CD4-positive, alpha-beta T cell (primary cell): Measurements from ENCODE around the gene PDZK1IP1. TPM values are rescaled to one million over a fixed set of nuclear protein-coding genes. Genes with fewer than 3 reads are reported as not detected.

Experiments used
- ATAC-seq: fragments of 200-7000 bp; cut with Tn5 transposase; one replicate; pipeline ENCODE4 v1.10.0; 2022; ENCODE audit warnings: mild to moderate bottlenecking; ENCODE audit not compliant: poor library complexity
- CTCF ChIA-PET: fragments of 350-600 bp; sonication (Branson Sonifier 250); formaldehyde crosslinking; loops from one replicate; lab custom pipeline; 2021; ENCODE audit warnings: antibody characterized with exemption, inconsistent platforms; lab: Charles Lee
- POLR2A ChIA-PET: fragments of 350-600 bp; sonication (Branson Sonifier 250); formaldehyde crosslinking; loops from one replicate; lab custom pipeline; 2021; ENCODE audit warnings: antibody characterized with exemption, inconsistent platforms; lab: Charles Lee
- DNase-seq, 14 experiments: peaks; one replicate each; pipeline ENCODE4 v3.0.0-alpha.2; 2013 to 2020; ENCODE audit warnings: mixed read lengths in 2 of 14
- H3K27ac ChIP-seq, 2 donors: one replicate each; pipeline versions ENCODE4 v1.5.1 to v1.7.0; 2013; ENCODE audit warnings: low read length in 2 of 2, low read depth in 1 of 2, mild to moderate bottlenecking in 1 of 2
- H3K27me3 ChIP-seq, 2 experiments: 1 replicate in 1 of 2; 2 replicates in 1 of 2; pipeline versions ENCODE4 v1.6.1 to v1.7.0; 2013; ENCODE audit warnings: low read length in 2 of 2, control low read depth in 1 of 2, mild to moderate bottlenecking in 1 of 2, moderate library complexity in 1 of 2; ENCODE audit not compliant: insufficient read depth in 2 of 2, control insufficient read depth in 1 of 2
- H3K36me3 ChIP-seq: one replicate; pipeline ENCODE4 v1.6.1; 2013; ENCODE audit warnings: low read length, control low read depth; ENCODE audit not compliant: insufficient read depth
- H3K4me1 ChIP-seq: one replicate; pipeline ENCODE4 v1.6.1; 2013; ENCODE audit warnings: low read length, control low read depth; ENCODE audit not compliant: insufficient read depth
- H3K4me3 ChIP-seq: one replicate; pipeline ENCODE4 v1.5.1; 2013; ENCODE audit warnings: mild to moderate bottlenecking, low read length, moderate library complexity
- H3K9me3 ChIP-seq, 2 experiments: 1 replicate in 1 of 2; 2 replicates in 1 of 2; pipeline versions ENCODE4 v1.6.1 to v1.7.0; 2013; ENCODE audit warnings: low read length in 2 of 2, mild to moderate bottlenecking in 2 of 2, control low read depth in 1 of 2, moderate library complexity in 1 of 2; ENCODE audit not compliant: control insufficient read depth in 1 of 2, insufficient read depth in 1 of 2
- H3K27ac Mint-ChIP-seq: one replicate; pipeline ENCODE4 v1.8.0; 2020; ENCODE audit warnings: mixed read lengths
- H3K27me3 Mint-ChIP-seq: one replicate; pipeline ENCODE4 v1.8.0; 2021; ENCODE audit warnings: mixed read lengths
- H3K36me3 Mint-ChIP-seq: one replicate; pipeline ENCODE4 v1.8.0; 2021; ENCODE audit warnings: low read depth, mixed read lengths
- H3K4me1 Mint-ChIP-seq: one replicate; pipeline ENCODE4 v1.8.0; 2021; ENCODE audit warnings: low read depth, mixed read lengths
- H3K4me3 Mint-ChIP-seq: one replicate; pipeline ENCODE4 v1.8.0; 2020; ENCODE audit warnings: mild to moderate bottlenecking, mixed read lengths
- H3K9me3 Mint-ChIP-seq: one replicate; pipeline ENCODE4 v1.8.0; 2020; ENCODE audit warnings: mixed read lengths
- CTCF ChIP-seq: fragments of 200-600 bp; IDR thresholded peaks from one replicate; pipeline ENCODE4 v1.8.0; 2022; ENCODE audit warnings: antibody characterized with exemption, mild to moderate bottlenecking
- intact Hi-C, 2 experiments: fragments of 100-400 bp; cut with DNase I in 1 of 2; cut with micrococcal nuclease in 1 of 2; formaldehyde crosslinking; loops; one replicate each; pipeline versions ENCODE4 v1.15.1 to v1.9.0; 2023 to 2025; cut with DNase I, micrococcal nuclease
- total RNA-seq, 174 experiments: library from RNA in 2 of 174; stranded (reverse) in 2 of 174; gene quantifications; one replicate each; pipeline ENCODE4 v1.2.3 and lab custom pipeline; 2021 to 2026

Gene PDZK1IP1
- total RNA-seq, 2 experiments from 2014 or later, result not detected

- no peaks in the 10 kb centered on the region for H3K36me3 ChIP-seq
Measured at GRCh38 chr1:47216278-47217059, 26.6 kb upstream of the PDZK1IP1 start.

GRCh38 chr1:47215713-47216112, 25.9 kb upstream of the PDZK1IP1 start:
- no peaks in the 10 kb centered on the region for H3K4me1 Mint-ChIP-seq
- ATAC-seq, result no peak
- peaks cover 8% of the 10 kb centered on the region for H3K27me3 Mint-ChIP-seq
- H3K27ac ChIP-seq, result no peak overlapping the region
- H3K4me3 ChIP-seq, result no peak overlapping the region
- H3K27me3 ChIP-seq, result peaks cover 0 to 4% of the 10 kb centered on the region in 2 experiments
- no peaks in the 10 kb centered on the region for H3K36me3 Mint-ChIP-seq
- intact Hi-C loops, result no loop called here
- no peaks in the 10 kb centered on the region for H3K4me1 ChIP-seq
- ChIA-PET POLR2A (no interaction called here), CTCF (interaction anchor here (0.6 kb wide), 1 partner anchor 90 kb away, joined by 3 read pairs; no protein-coding TSS in a partner anchor)
- H3K27ac Mint-ChIP-seq, result no peak overlapping the region
- H3K9me3 ChIP-seq, result no peaks in the 10 kb centered on the region
- H3K9me3 Mint-ChIP-seq, result no peaks in the 10 kb centered on the region
- no peak for TF ChIP-seq CTCF
- no peaks in the 10 kb centered on the region for H3K36me3 ChIP-seq
- no peak overlapping the region for H3K4me3 Mint-ChIP-seq
- DNase-seq, result no peak

More at GRCh38 chr1:47216278-47217059, 26.6 kb upstream of the PDZK1IP1 start:
- DNase-seq (no peak), ATAC-seq (no peak)
- Mint-ChIP-seq H3K36me3 (no peaks in the 10 kb centered on the region), H3K27ac (no peak overlapping the region), H3K4me3 (no peak overlapping the region), H3K27me3 (peaks cover 16% of the 10 kb centered on the region), H3K4me1 (no peaks in the 10 kb centered on the region), H3K9me3 (no peaks in the 10 kb centered on the region)
- no peaks in the 10 kb centered on the region for H3K9me3 ChIP-seq
- H3K27me3 ChIP-seq, result peaks cover 0 to 6% of the 10 kb centered on the region in 2 experiments
- H3K4me3 ChIP-seq, result no peak overlapping the region
- H3K4me1 ChIP-seq, result no peaks in the 10 kb centered on the region
- intact Hi-C loops, result no loop called here
- ChIA-PET POLR2A (no interaction called here), CTCF (no interaction called here)
- H3K27ac ChIP-seq, result no peak overlapping the region
- no peak for TF ChIP-seq CTCF

- Histone ChIP-seq H3K27ac (no peak overlapping the region), H3K4me3 (no peak overlapping the region), H3K4me1 (no peaks in the 10 kb centered on the region), H3K27me3 (peaks cover 0 to 4% of the 10 kb centered on the region in 2 experiments), H3K9me3 (no peaks in the 10 kb centered on the region), H3K36me3 (no peaks in the 10 kb centered on the region)
- ATAC-seq, result no peak
- ChIA-PET CTCF (interaction anchor here (0.9 kb wide), 1 partner anchor 21 kb away, joined by 3 read pairs; no protein-coding TSS in a partner anchor), POLR2A (no interaction called here)
- H3K27me3 Mint-ChIP-seq, result peaks cover 5% of the 10 kb centered on the region
- no peak for TF ChIP-seq CTCF
- H3K4me3 Mint-ChIP-seq, result no peak overlapping the region
- H3K36me3 Mint-ChIP-seq, result no peaks in the 10 kb centered on the region
- no peaks in the 10 kb centered on the region for H3K9me3 Mint-ChIP-seq
- no peak overlapping the region for H3K27ac Mint-ChIP-seq
- intact Hi-C loops, result no loop called here
- DNase-seq, result no peak
- H3K4me1 Mint-ChIP-seq, result no peaks in the 10 kb centered on the region
Measured at GRCh38 chr1:47214549-47214948, 24.7 kb upstream of the PDZK1IP1 start.
